HUES48 (cell line): ENCODE data around the gene FAM135A.
"Not testable (repeated sequence)": the region's sequence is repeated elsewhere in the genome, so short reads cannot be mapped to it uniquely, and the experiment has no call there.

Source experiments
- H3K27ac ChIP-seq: one replicate; pipeline ENCODE4 v1.7.0; 2013; ENCODE audit warnings: low read depth, low read length, inconsistent platforms
- H3K27me3 ChIP-seq: 2 replicates; pipeline ENCODE4 v1.6.1; 2013; ENCODE audit warnings: mild to moderate bottlenecking, low read length; ENCODE audit not compliant: control insufficient read depth, insufficient read depth
- H3K36me3 ChIP-seq: 2 replicates; pipeline ENCODE4 v1.6.1; 2013; ENCODE audit warnings: low read length; ENCODE audit not compliant: control insufficient read depth, insufficient read depth
- H3K4me1 ChIP-seq: 2 replicates; pipeline ENCODE4 v1.6.1; 2013; ENCODE audit warnings: mild to moderate bottlenecking, low read length; ENCODE audit not compliant: control insufficient read depth, insufficient read depth
- H3K4me3 ChIP-seq: 2 replicates; pipeline ENCODE4 v1.5.1; 2013; ENCODE audit warnings: mild to moderate bottlenecking, low read depth, low read length
- H3K9ac ChIP-seq: 2 replicates; pipeline ENCODE4 v1.6.1; 2013; ENCODE audit warnings: mild to moderate bottlenecking, low read depth, low read length, moderate library complexity
- H3K9me3 ChIP-seq: 2 replicates; pipeline ENCODE4 v1.6.1; 2013; ENCODE audit warnings: low read length; ENCODE audit not compliant: control insufficient read depth, insufficient read depth

FAM135A gene

DNA sequence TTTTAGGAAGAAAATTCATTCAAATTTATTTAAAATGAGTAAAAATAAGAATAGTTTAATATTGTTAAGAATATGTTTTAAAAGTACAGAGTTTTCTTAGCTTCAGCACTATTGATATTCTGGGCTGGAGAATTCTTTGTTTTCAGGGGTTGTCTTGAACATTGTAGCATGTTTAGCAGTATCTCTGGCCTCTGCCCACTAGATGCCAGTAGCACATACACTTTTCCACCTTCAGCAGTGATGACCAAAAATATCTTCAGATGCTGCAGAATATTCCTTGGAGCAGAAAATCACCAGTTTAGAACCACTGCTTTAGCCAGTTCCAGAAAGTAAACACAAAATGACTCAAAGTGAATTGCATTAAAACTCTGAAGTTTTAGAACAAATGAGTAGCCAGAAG lies 134.0 kb downstream of the FAM135A start:
- peaks cover 22% of the 10 kb centered on the region for H3K4me1 ChIP-seq
- no peaks in the 10 kb centered on the region for H3K9me3 ChIP-seq
- H3K36me3 ChIP-seq: peaks cover 5% of the 10 kb centered on the region; the same call in 1 of the 2 replicates
- H3K9ac ChIP-seq: no peak overlapping the region
- H3K27ac ChIP-seq: peak overlapping the region; percentile 54
- H3K4me3 ChIP-seq: no peak overlapping the region
- no peaks in the 10 kb centered on the region for H3K27me3 ChIP-seq

DNA sequence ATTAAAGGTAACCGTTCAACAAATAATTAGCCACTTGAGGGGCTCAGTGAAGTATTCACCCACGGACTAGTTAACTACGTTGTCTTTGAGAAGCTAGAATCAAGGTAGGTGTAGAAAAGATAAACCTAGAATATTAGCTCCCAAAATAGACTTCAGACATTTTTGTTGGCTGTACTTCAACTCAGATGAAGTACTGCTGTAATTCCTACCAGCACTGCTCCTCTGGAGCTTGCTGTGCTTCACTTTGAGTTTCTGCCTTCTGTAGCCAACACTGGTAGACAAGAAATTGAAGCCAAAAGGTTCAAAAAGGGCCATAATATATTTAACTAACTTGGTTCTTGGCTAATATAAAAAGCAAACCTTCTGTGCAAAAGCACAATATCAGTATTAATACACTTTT lies 134.6 kb downstream of the FAM135A start:
- Histone ChIP-seq H3K4me1 (peaks cover 22% of the 10 kb centered on the region), H3K27me3 (no peaks in the 10 kb centered on the region), H3K9me3 (no peaks in the 10 kb centered on the region), H3K9ac (no peak overlapping the region), H3K36me3 (0 out of 2 replicates have a peak, but pooled peaks cover 2% of the 10 kb centered on the region), H3K4me3 (no peak overlapping the region), H3K27ac (peak overlapping the region; percentile 54)

DNA sequence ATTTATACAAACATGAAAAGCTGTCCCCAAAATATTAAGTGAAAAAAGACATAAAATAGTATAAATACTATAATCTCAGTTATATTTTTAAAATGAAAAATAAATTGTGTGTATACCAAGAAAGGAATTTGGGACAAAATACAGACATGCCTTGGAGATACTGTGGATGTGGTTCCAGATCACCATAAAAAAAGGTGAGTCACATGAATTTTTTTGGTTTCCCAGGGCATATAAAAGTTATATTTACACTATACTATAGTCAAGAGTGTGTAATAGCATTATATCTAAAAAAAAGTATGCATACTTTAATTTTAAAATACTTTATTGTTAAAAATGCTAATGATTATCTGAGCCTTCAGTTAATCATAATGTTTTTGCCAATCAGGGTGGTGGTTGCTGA lies 136.0 kb downstream of the FAM135A start:
- Histone ChIP-seq H3K9ac (no peak overlapping the region), H3K9me3 (no peaks in the 10 kb centered on the region), H3K27me3 (no peaks in the 10 kb centered on the region), H3K36me3 (0 out of 2 replicates have a peak, but pooled peaks cover 2% of the 10 kb centered on the region), H3K27ac (no peak overlapping the region), H3K4me3 (no peak overlapping the region), H3K4me1 (peaks cover 22% of the 10 kb centered on the region)

DNA sequence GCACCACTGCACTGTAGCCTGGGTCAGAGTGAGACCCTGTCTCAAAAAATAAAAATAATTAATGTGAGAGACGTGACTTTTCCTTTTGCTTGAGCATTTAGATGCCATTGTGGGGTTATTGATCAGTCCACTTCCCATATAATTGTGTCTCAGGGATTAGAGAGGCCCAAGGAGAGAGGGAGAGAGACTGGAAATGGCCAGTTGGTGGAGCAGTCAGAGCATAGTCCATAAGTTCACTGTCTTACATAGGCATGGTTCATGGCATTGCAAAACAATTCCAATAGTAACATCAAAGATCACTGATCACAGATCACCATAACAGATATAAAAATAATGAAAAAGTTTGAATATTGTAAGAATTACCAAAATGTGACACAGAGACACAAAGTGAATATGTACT lies 138.3 kb downstream of the FAM135A start:
- H3K36me3 ChIP-seq: 0 out of 2 replicates have a peak, but pooled peaks cover 2% of the 10 kb centered on the region
- H3K4me1 ChIP-seq: peaks cover 17% of the 10 kb centered on the region
- no peaks in the 10 kb centered on the region for H3K27me3 ChIP-seq
- H3K9me3 ChIP-seq: no peaks in the 10 kb centered on the region
- H3K4me3 ChIP-seq: no peak overlapping the region
- no peak overlapping the region for H3K27ac ChIP-seq
- H3K9ac ChIP-seq: no peak overlapping the region

DNA sequence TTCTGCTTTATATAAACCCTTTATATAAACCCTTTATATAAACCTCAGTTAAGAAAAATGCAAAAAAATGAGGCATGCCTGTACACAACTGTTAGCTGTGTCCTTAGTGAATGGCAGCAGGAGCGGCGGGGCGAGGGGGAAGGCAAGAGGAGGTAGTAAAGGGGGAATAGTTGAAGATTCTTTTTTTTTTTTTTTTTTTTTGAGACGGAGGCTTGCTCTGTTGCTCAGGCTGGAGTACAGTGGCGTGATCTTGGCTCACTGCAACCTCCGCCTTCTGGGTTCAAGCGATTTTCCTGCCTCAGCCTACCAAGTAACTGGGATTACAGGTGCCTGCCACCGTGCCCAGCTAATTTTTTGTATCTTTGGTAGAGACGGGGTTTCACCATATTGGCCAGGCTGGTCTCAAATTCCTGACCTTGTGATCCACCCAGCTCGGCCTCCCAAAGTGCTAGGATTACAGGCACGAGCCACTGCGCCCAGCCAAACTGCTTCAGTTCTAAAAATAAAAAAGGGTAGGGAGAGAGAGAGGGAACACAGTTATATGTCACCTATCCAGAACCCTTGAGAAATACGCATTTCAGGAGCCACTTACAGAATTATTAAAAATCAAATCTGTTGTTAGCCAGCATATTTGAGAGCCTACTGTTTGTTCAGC lies 139.1 kb downstream of the FAM135A start:
- H3K9ac ChIP-seq, H3K27me3 ChIP-seq, H3K4me3 ChIP-seq, H3K27ac ChIP-seq, H3K9me3 ChIP-seq, H3K36me3 ChIP-seq, H3K4me1 ChIP-seq: not testable (repeated sequence)

DNA sequence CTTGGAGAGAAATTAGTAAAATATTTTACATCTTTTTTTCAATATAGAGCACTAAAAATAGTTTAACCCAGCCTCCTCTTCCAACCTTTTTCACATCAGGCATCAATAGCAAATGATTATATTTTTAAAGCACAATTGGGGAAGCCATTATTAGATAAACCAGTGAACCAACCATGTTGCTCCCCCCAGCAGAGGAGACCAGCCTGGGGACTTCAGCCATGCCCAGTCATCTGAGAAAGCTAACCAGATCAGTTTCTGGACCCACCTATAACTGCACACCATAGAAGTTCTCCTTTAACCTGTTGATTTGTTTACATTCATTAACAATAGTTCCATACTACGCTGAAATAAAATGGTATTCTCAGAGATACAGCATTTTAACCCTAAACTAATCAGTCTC lies 139.7 kb downstream of the FAM135A start:
- Histone ChIP-seq H3K4me1 (peaks cover 4% of the 10 kb centered on the region), H3K9ac (no peak overlapping the region), H3K4me3 (no peak overlapping the region), H3K36me3 (0 out of 2 replicates have a peak, but pooled peaks cover 2% of the 10 kb centered on the region), H3K27me3 (no peaks in the 10 kb centered on the region), H3K9me3 (no peaks in the 10 kb centered on the region), H3K27ac (no peak overlapping the region)

DNA sequence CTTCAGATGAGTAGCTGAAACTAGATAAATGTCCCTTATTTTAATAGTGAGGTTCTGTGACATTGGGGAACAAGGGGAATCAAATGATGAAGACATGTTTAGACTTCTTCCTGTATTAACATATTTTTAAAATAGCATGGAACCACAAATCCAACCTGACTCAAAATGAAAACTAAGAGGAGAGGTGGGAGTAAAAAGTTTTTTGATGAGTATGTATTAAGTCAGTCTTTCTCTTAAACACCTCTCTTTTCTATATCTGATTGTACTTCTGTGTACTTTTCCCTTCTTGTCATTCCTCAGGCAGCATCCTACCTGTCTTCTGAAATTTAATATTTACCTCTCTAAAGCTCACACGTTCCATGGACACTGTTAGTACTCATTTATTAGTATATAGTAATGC lies 144.7 kb downstream of the FAM135A start:
- H3K27me3 ChIP-seq: no peaks in the 10 kb centered on the region
- H3K27ac ChIP-seq: no peak overlapping the region
- no peak overlapping the region for H3K9ac ChIP-seq
- no peaks in the 10 kb centered on the region for H3K4me1 ChIP-seq
- no peak overlapping the region for H3K4me3 ChIP-seq
- H3K36me3 ChIP-seq: peaks cover 5% of the 10 kb centered on the region; the same call in 1 of the 2 replicates
- H3K9me3 ChIP-seq: no peaks in the 10 kb centered on the region

DNA sequence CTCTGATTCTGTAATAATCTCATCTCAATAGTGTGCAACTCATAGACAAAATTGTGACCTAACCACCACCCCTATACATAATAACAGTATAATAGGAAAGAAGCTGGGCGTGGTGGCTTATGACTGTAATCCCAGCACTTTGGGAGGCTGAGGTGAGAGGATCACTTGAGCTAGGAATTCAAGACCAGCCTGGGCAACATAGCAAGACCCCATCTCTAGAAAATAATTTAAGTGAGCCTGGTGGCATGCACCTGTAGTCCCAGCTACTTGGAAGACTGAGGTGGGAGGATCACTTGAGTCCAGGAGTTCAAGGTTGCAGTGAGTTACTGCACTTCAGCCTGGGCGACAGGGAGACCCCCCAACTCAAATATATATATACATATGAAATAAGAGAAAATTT lies 149.1 kb downstream of the FAM135A start:
- H3K27ac ChIP-seq, H3K9ac ChIP-seq, H3K27me3 ChIP-seq, H3K4me3 ChIP-seq, H3K36me3 ChIP-seq, H3K4me1 ChIP-seq, H3K9me3 ChIP-seq: not testable (repeated sequence)

DNA sequence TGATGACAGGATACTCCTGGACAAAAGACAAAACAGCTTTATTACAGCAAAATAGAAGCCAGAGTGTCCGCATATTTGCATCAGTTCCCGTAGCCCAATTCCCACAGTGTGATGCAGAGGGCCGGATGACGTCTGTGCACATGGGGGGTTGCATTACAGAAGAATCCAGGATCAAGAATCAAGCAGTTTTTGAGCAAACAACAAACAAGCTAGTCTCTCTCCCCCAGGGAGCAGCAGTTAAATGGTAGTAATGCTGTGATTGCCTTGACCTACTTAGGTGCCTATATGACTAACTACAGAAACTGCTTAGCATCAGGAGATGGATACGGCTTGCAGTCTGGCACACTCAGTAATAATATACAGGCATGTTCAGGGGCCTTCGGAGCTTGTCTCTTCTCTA lies 150.2 kb downstream of the FAM135A start:
- H3K4me1 ChIP-seq: peaks cover 9% of the 10 kb centered on the region; the same call in 1 of the 2 replicates
- no peaks in the 10 kb centered on the region for H3K9me3 ChIP-seq
- H3K27ac ChIP-seq: peak overlapping the region; percentile 16
- peaks cover 10% of the 10 kb centered on the region for H3K36me3 ChIP-seq
- no peak overlapping the region for H3K4me3 ChIP-seq
- H3K27me3 ChIP-seq: no peaks in the 10 kb centered on the region; the same call in 1 of the 2 replicates
- H3K9ac ChIP-seq: no peak overlapping the region

DNA sequence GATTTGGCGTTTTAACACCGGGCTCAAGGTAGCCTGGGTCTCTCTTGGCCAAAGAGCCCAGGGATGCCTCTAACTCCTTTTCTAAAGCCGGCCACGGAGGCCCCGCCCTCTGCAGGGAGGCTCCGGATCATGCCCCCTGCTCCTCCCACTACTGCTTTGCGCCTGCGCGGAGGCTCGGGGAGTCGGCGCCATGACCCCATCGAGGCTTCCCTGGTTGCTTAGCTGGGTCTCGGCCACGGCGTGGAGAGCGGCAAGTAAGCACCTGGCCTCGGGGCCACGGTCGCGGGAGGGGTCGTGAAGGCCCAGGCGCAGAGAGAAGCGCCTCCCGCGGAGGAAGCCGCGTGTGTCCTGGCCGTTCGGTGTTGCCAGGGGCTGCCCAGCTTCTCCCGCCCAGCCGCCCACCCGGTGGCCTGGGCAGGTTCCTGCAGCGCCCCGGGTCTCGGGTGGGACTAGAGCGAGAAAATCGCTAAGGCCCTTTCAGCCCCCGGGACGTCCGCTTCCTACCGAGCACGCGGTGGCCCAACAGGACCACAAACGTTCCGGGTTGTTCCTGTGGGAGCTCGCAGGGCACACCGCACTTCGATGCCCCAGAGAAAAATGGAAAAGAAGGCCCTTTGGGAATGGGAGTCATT lies 153.6 kb downstream of the FAM135A start, which contains the start of gene SDHAF4:
SDHAF4 (plus strand) TSS at position 180 of the 632 bp plus-strand sequence; CDS start at position 191, 11 bp downstream.
- H3K4me3 ChIP-seq: peak within 1 kb of the TSS; percentile 87
- peaks cover 9% of the 10 kb centered on the region; the same call in 1 of the 2 replicates for H3K4me1 ChIP-seq
- no peaks in the 10 kb centered on the region; the same call in 1 of the 2 replicates for H3K27me3 ChIP-seq
- H3K9ac ChIP-seq: peak within 1 kb of the TSS; percentile 93
- H3K9me3 ChIP-seq: no peaks in the 10 kb centered on the region
- peak within 1 kb of the TSS; percentile 72 for H3K27ac ChIP-seq
- peaks cover 7% of the 10 kb centered on the region for H3K36me3 ChIP-seq

DNA sequence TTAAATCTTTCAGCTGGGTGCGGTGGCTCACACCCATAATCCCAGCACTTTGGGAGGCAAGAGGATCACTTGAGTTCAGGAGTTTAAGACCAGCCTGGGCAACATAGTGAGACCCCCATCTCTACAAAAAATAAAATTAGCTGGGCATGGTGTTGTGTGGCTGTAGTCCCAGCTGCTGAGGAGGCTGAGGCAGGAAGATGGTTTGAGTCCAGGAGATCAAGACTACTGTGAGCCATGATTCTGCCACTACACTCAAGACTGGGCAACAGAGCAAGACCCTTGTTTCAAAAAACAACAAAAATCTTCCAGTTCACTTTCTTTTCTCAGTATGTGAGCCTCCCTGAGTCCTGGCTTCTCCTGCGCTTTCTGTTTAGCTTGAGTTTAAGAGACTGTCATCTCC lies 161.3 kb downstream of the FAM135A start:
- Histone ChIP-seq H3K4me3 (no peak overlapping the region), H3K27me3 (no peaks in the 10 kb centered on the region), H3K27ac (no peak overlapping the region), H3K9me3 (no peaks in the 10 kb centered on the region), H3K4me1 (no peaks in the 10 kb centered on the region), H3K9ac (no peak overlapping the region), H3K36me3 (peaks cover under 1% of the 10 kb centered on the region)
